Subcutaneous adipose tissue (tissue), 4 donors: ENCODE results near the gene BRD3OS. TPM values are rescaled to one million over a fixed set of nuclear protein-coding genes. Genes with fewer than 3 reads are reported as not detected.

Experiments used
- total RNA-seq, 4 donors: library from RNA; depleted of rRNA; stranded (reverse); fragments of >200 nt; gene quantifications; one replicate each; pipeline ENCODE4 v1.1.0, GENCODE V29; 2016
- TF ChIP-seq, protein P1 (sequence below): fragments of 450-650 bp; IDR thresholded peaks from one replicate; pipeline ENCODE4 v1.5.1; 2016; ENCODE audit warnings: low read depth, mild to moderate bottlenecking, control low read depth, antibody characterized with exemption, moderate library complexity

The BRD3OS gene
- total RNA-seq, 4 donors from 2014 or later: 6.8 to 25.8 (median 11.4) TPM

- TF ChIP-seq, protein P1, sequence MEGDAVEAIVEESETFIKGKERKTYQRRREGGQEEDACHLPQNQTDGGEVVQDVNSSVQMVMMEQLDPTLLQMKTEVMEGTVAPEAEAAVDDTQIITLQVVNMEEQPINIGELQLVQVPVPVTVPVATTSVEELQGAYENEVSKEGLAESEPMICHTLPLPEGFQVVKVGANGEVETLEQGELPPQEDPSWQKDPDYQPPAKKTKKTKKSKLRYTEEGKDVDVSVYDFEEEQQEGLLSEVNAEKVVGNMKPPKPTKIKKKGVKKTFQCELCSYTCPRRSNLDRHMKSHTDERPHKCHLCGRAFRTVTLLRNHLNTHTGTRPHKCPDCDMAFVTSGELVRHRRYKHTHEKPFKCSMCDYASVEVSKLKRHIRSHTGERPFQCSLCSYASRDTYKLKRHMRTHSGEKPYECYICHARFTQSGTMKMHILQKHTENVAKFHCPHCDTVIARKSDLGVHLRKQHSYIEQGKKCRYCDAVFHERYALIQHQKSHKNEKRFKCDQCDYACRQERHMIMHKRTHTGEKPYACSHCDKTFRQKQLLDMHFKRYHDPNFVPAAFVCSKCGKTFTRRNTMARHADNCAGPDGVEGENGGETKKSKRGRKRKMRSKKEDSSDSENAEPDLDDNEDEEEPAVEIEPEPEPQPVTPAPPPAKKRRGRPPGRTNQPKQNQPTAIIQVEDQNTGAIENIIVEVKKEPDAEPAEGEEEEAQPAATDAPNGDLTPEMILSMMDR: no peak
Observed at GRCh38 chr9:134061019-134061687, 35.9 kb downstream of the BRD3OS start.

GRCh38 chr9:134061688-134062371, 36.5 kb downstream of the BRD3OS start:
- TF ChIP-seq, protein P1: no peak

- TF ChIP-seq, protein P1: no peak
Observed at GRCh38 chr9:134062461-134063087, 37.3 kb downstream of the BRD3OS start.

- TF ChIP-seq, protein P1: no peak
Observed at GRCh38 chr9:134063088-134063570, 37.8 kb downstream of the BRD3OS start.

- TF ChIP-seq, protein P1: no peak
Observed at GRCh38 chr9:134063571-134064450, 38.5 kb downstream of the BRD3OS start.

DNA sequence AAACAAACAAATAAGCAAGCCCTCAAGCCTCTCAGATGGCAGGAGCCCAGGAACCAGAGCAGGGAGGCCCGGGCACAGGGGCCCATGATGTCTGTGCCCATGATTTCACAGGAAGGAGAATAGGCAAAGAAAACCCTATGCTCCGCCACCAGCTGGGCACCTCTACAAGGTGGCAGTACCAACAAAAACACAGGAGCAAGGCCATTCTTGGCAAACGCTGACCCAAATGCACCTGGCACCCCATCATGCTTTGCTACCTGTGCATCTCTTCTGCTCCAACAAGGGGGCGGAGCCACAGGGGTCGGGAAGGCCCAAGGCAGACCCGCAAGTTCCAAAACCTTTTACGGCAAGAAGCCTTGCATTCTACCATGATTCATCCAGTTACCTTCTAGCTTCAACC, 39.4 kb downstream of the BRD3OS start:
- TF ChIP-seq, protein P1: no peak
